ENCODE results near the gene MUC4. TPM values are rescaled to one million over a fixed set of nuclear protein-coding genes. Genes with fewer than 3 reads are reported as not detected.

MUC4 gene
- total and polyA plus RNA-seq, 10 of the 15 experiments (the other 5 are each of a cell fraction or from before 2014, with no cell fraction given), result 0.02 to 0.46 (median 0.27) TPM; not detected in 4

DNA sequence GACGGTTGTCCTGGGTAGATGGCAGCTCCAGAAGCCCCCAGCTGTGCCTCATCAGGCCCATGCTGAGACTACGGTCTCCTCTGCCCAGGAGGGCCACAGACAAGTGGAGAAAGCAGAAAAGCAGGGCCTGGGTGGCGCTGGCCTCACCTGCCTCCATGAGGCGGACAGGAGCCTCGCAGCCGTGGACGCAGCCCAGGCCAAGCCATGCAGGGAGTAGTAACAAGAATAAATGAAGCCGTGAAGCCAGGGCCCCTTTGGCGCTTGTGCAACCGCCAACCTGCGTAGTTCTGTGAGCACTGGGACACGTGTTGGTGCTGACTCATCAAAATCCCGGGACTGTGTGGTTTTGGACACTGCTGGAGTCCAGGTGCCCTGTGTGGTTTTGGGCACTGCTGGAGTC is 12.3 kb upstream of the MUC4 start:
- H3K79me2 ChIP-seq (ENCODE audit: control insufficient read depth, insufficient read depth, low read length), result no peaks in the 10 kb centered on the region
- DNase-seq (ENCODE audit: low read depth, low spot score) (no peak), FAIRE-seq (no peak), ATAC-seq (no peak)
- H3K9ac ChIP-seq (ENCODE audit: control insufficient read depth, insufficient read depth, low read length), result no peak overlapping the region
- no peaks in the 10 kb centered on the region for H3K4me1 ChIP-seq (ENCODE audit: control insufficient read depth, insufficient read depth, low read length)
- H2AFZ ChIP-seq (ENCODE audit: control insufficient read depth, low read depth, low read length), result no peak overlapping the region
- WGBS (ENCODE audit: insufficient coverage, insufficient replicate concordance, low lambda C conversion rate, missing lambda C conversion rate), result 49% methylated on average over 12 of the region's 13 CpGs
- ChIA-PET POLR2A (no interaction called here), CTCF (no interaction called here), SMC1A (ENCODE audit: uncharacterized antibody, unreplicated experiment) (no interaction called here), RAD21 (ENCODE audit: unreplicated experiment) (no interaction called here)
- H3K27ac ChIP-seq (ENCODE audit: control insufficient read depth, insufficient read depth), result no peak overlapping the region
- no peak for TF ChIP-seq BRCA1 (IDR thresholded peaks at IDR 0.05; ENCODE audit: low read depth, low read length)
- TF ChIP-seq MTA2 (IDR thresholded peaks at IDR 0.05; ENCODE audit: low read depth), result no peak
- TF ChIP-seq CEBPB (IDR thresholded peaks at IDR 0.05; ENCODE audit: borderline replicate concordance in 1 of 2, low read depth in 2 of 2, low read length in 2 of 2), result no peak
- no peak for TF ChIP-seq BACH1 (IDR thresholded peaks at IDR 0.05; ENCODE audit: borderline replicate concordance)
- TF ChIP-seq, protein P1, sequence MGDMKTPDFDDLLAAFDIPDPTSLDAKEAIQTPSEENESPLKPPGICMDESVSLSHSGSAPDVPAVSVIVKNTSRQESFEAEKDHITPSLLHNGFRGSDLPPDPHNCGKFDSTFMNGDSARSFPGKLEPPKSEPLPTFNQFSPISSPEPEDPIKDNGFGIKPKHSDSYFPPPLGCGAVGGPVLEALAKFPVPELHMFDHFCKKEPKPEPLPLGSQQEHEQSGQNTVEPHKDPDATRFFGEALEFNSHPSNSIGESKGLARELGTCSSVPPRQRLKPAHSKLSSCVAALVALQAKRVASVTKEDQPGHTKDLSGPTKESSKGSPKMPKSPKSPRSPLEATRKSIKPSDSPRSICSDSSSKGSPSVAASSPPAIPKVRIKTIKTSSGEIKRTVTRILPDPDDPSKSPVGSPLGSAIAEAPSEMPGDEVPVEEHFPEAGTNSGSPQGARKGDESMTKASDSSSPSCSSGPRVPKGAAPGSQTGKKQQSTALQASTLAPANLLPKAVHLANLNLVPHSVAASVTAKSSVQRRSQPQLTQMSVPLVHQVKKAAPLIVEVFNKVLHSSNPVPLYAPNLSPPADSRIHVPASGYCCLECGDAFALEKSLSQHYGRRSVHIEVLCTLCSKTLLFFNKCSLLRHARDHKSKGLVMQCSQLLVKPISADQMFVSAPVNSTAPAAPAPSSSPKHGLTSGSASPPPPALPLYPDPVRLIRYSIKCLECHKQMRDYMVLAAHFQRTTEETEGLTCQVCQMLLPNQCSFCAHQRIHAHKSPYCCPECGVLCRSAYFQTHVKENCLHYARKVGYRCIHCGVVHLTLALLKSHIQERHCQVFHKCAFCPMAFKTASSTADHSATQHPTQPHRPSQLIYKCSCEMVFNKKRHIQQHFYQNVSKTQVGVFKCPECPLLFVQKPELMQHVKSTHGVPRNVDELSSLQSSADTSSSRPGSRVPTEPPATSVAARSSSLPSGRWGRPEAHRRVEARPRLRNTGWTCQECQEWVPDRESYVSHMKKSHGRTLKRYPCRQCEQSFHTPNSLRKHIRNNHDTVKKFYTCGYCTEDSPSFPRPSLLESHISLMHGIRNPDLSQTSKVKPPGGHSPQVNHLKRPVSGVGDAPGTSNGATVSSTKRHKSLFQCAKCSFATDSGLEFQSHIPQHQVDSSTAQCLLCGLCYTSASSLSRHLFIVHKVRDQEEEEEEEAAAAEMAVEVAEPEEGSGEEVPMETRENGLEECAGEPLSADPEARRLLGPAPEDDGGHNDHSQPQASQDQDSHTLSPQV (IDR thresholded peaks at IDR 0.05), result no peak
- no peak for TF ChIP-seq RUNX3 (IDR thresholded peaks at IDR 0.05; ENCODE audit: low read length)
- TF ChIP-seq, protein P2, sequence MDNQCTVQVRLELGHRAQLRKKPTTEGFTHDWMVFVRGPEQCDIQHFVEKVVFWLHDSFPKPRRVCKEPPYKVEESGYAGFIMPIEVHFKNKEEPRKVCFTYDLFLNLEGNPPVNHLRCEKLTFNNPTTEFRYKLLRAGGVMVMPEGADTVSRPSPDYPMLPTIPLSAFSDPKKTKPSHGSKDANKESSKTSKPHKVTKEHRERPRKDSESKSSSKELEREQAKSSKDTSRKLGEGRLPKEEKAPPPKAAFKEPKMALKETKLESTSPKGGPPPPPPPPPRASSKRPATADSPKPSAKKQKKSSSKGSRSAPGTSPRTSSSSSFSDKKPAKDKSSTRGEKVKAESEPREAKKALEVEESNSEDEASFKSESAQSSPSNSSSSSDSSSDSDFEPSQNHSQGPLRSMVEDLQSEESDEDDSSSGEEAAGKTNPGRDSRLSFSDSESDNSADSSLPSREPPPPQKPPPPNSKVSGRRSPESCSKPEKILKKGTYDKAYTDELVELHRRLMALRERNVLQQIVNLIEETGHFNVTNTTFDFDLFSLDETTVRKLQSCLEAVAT (IDR thresholded peaks at IDR 0.05), result no peak
- no peak for TF ChIP-seq POLR2AphosphoS5 (IDR thresholded peaks at IDR 0.05; ENCODE audit: low read length)
- no peak for TF ChIP-seq EP300 (IDR thresholded peaks at IDR 0.05; ENCODE audit: borderline replicate concordance in 1 of 2, control insufficient read depth in 1 of 2, low read depth in 2 of 2, low read length in 2 of 2)
- no peak for TF ChIP-seq MXI1 (IDR thresholded peaks at IDR 0.05; ENCODE audit: low read depth, low read length)
- TF ChIP-seq, protein P3, sequence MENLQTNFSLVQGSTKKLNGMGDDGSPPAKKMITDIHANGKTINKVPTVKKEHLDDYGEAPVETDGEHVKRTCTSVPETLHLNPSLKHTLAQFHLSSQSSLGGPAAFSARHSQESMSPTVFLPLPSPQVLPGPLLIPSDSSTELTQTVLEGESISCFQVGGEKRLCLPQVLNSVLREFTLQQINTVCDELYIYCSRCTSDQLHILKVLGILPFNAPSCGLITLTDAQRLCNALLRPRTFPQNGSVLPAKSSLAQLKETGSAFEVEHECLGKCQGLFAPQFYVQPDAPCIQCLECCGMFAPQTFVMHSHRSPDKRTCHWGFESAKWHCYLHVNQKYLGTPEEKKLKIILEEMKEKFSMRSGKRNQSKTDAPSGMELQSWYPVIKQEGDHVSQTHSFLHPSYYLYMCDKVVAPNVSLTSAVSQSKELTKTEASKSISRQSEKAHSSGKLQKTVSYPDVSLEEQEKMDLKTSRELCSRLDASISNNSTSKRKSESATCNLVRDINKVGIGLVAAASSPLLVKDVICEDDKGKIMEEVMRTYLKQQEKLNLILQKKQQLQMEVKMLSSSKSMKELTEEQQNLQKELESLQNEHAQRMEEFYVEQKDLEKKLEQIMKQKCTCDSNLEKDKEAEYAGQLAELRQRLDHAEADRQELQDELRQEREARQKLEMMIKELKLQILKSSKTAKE (IDR thresholded peaks at IDR 0.05; ENCODE audit: low read depth, poor library complexity, severe bottlenecking), result no peak
- no peak for TF ChIP-seq SREBF2 (IDR thresholded peaks at IDR 0.05; ENCODE audit: low read length)
- no peaks in the 10 kb centered on the region for H3K36me3 ChIP-seq (ENCODE audit: control insufficient read depth in 2 of 2, insufficient read depth in 2 of 2, low read length in 1 of 2)
- BruUV-seq (replicated peaks), result no TSS peak
- H3K4me3 ChIP-seq, result no peak overlapping the region
- intact Hi-C loops (cut with micrococcal nuclease; ENCODE audit: unreplicated experiment), result no loop called here
- no peaks in the 10 kb centered on the region for H3K9me3 ChIP-seq (replicated peaks; ENCODE audit: control insufficient read depth, insufficient read depth, low read length)
- H4K20me1 ChIP-seq (ENCODE audit: control insufficient read depth, insufficient read depth), result no peaks in the 10 kb centered on the region
- H3K4me2 ChIP-seq (ENCODE audit: control insufficient read depth, insufficient read depth), result no peak overlapping the region
- no peaks in the 10 kb centered on the region; a peak in 1 of 4 replicates for H3K27me3 ChIP-seq (replicated peaks in 1 of 2; ENCODE audit: control insufficient read depth in 2 of 2, insufficient read depth in 2 of 2, low read length in 1 of 2)
- in situ Hi-C loops (cut with MboI), result no loop called here

Measured in GM12878 (cell line).